ENCODE measurements around the gene OAT.
"Not testable (repeated sequence)": the region's sequence is repeated elsewhere in the genome, so short reads cannot be mapped to it uniquely, and the experiment has no call there.

OAT gene

GRCh38 chr10:124379609-124380193 is 39.0 kb downstream of the OAT start:
- DNase-seq (ENCODE audit: low read depth in 2 of 3, low spot score in 1 of 3): no peak

GRCh38 chr10:124378881-124379471 is 39.7 kb downstream of the OAT start:
- no peak for DNase-seq (ENCODE audit: low read depth in 2 of 3, low spot score in 1 of 3)

DNA sequence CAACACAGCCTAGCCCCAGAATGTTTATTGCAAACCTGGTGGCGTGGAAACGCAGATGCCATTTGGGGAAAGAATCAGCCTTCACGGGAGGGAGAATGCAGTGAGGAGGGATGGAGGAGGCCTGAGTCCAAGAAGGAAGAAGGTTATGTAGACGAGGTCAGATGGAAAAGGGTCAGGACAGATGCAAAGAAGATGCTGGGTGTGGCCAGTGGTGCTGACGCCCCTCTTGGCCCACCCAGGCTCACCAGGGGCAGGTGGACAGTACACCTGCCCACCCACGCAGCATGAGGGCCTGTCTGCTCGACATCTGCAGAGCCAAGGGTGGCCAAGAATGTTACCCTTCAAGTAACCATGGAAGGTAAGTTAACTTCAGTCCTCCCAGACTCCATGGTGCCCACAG is 40.5 kb downstream of the OAT start:
- no peak for DNase-seq (ENCODE audit: low read depth in 2 of 3, low spot score in 1 of 3)

DNA sequence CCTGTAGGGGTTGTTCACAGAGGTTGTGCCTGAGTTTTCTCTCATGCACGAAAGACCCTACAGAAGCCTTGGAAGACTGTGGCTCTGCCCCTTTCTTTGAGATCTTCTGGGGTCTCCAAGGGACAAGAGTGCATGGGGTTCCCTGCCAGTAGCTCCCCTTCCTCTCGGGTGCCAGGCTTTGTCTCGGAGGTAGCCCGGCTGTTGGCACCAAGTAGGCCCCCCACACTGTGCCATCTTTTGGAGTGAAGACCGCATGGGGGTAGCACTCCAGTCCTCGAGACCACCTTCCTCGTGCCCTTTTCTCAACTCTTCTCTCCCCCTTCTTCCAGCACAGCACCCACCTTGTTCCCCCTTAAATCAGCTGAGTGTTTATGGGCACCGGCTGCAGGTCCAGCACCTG is 41.6 kb downstream of the OAT start:
- no peak for DNase-seq (ENCODE audit: low read depth in 2 of 3, low spot score in 1 of 3)

- no peak for DNase-seq (ENCODE audit: low read depth in 2 of 3, low spot score in 1 of 3)
These were observed 42.3 kb downstream of the OAT start for GRCh38 chr10:124376411-124376810.

- no peak for DNase-seq (ENCODE audit: low read depth in 2 of 3, low spot score in 1 of 3)
These were observed 43.0 kb downstream of the OAT start for GRCh38 chr10:124375691-124376090.

DNA sequence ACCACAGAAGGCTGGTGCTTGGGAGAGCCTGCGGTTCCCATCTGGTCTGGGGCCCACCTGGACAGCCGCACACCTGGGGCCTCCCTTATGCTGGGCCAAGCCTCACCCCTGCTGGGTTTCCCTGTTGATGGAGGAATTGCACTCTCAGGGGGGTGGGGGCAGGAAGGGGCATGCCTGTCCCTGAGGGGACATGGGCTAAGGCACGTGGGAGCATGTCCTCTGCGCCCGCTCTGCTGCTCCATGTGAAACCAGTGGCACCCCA is 43.4 kb downstream of the OAT start:
- DNase-seq (ENCODE audit: low read depth in 2 of 3, low spot score in 1 of 3): no peak

- no peak for DNase-seq (ENCODE audit: low read depth in 2 of 3, low spot score in 1 of 3)
These were observed 44.0 kb downstream of the OAT start for GRCh38 chr10:124374535-124375352.

DNA sequence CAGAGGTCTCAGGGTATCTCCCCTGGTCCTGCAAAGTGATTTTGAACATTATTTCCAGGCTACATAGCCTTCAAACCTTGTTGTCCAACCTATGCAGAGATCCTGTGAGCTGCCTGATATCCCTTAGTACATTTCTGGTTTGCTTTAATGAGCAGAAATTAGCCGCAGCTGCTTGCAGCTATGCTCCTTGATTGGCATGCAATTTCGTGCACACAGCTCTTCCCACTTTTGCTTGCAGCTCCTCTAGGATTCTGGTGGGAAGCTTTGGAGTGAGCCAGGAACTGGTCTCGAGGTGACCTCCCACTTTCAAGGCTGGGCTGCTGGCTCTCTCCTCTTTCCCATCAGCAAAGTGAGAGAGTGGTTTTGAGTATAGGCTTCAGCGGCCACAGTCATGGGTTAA is 45.8 kb downstream of the OAT start:
- no peak for DNase-seq (ENCODE audit: low read depth in 2 of 3, low spot score in 1 of 3)

DNA sequence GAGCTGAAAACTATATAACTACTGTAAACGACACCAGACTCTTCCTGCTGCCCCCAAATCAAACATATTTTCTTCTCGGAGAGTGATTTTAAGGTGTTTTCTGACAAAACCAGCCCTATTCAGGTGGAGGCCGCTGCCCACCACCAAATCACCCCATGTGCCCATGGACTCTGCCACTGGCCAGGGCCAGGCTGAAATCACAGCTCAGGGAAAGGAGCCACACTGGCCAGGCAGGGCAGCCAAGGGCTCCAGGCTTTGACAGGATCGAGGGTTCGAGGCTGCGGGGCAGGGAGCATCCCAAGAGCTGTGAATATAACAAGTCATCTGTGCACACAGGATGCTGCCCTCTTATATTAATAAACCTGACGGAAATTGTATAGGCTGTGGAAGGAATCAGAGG is 48.3 kb downstream of the OAT start:
- no peak for DNase-seq (ENCODE audit: low read depth in 2 of 3, low spot score in 1 of 3)

DNA sequence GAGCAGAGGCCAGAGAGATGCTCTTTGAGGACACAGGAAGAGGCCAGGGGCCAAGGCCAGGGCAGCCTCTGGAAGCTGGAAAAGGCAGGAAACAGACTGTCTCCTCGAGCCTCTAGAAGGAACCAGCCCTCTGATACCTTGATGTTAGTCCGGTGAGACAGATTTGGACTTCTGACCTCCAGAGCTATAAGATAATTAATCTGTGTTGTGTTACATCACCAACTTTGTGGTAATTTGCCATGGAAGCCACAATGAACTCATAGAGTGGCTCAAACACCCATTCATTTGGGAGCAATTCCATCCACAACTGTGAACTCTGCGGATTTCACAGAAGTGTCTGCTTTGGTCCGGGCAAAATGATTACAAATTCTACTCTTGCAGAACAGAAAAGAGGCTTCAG is 48.7 kb downstream of the OAT start:
- DNase-seq (ENCODE audit: low read depth in 2 of 3, low spot score in 1 of 3): no peak

DNA sequence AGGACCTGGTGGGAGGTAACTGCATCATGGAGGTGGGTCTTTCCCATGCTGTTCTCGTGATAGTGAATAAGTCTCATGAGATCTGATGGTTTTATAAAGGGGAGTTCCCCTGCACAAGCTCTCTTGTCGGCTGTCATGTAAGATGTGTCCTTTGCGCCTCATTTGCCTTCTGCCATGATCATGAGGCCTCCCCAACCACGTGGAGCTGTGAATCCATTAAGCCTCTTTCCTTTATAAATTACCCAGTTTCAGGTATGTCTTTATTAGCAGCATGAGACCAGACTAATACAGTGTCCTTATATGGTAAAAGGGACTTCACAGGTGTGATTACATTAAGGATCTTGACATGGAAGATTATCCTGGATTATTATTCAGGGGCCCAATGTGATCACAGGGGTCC is 49.2 kb downstream of the OAT start:
- DNase-seq (ENCODE audit: low read depth in 2 of 3, low spot score in 1 of 3): not testable (repeated sequence)

- no peak for DNase-seq (ENCODE audit: low read depth in 2 of 3, low spot score in 1 of 3)
These were observed 49.7 kb downstream of the OAT start for GRCh38 chr10:124369066-124369465.

GRCh38 chr10:124367936-124368335 is 50.8 kb downstream of the OAT start:
- no peak for DNase-seq (ENCODE audit: low read depth in 2 of 3, low spot score in 1 of 3)

DNA sequence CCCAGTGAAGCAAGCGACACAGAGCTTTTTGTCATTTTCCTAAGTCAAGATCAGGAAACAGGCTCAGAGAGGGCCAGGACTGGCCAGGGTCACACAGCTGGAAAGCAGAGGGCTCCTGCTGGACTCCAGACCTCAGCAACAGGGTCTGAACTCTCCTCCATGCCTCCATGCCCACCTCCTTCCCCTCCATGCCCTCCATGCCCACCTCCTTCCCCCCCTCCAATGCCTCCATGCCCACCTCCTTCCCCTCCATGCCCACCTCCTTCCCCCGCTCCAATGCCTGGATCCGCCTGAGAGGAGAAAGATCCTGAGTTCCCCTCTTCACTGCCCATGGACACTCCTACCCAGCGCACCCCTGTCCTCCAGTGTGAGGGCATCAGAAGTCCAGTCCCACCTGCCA is 51.3 kb downstream of the OAT start:
- DNase-seq (ENCODE audit: low read depth in 2 of 3, low spot score in 1 of 3): no peak

DNA sequence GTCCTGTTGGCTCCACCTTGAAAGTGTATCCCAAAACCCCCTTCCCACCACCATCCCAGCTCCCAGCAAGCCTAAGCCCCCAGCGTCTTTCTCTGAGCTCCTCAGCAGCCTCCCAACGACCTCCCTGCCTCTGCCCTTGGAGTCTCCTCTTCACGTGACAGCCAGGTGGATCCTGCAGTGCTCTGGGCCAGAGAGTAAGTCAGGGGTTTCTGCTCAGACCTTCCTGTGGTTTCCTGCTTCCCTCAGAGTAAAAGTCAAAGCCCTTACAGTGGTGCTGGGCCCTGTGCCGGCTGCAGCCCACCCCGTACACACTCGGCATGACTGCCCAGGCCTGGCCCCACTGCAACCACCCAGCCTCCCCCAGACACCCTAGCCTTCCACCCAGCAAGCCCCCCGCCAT is 51.9 kb downstream of the OAT start:
- no peak for DNase-seq (ENCODE audit: low read depth in 2 of 3, low spot score in 1 of 3)

DNA sequence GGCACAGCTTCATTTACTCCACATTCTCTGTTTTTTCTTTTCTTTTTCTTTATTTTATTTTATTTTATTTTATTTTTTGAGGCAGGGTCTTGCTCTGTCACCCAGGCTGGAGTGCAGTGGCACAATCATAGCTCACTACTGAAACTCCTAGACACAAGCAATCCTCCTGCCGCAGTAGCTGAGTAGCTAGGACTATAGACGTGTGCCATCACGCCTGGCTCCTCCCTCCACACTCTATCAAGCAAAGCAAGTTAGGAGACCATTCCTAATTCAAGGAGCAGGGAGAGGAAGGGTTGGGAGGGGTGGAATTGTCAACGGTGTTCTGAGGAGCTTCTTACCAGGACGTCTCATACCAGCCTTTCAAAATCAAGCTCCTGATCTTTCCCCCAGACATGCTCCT is 52.4 kb downstream of the OAT start:
- DNase-seq (ENCODE audit: low read depth in 2 of 3, low spot score in 1 of 3): no peak

- no peak for DNase-seq (ENCODE audit: low read depth in 2 of 3, low spot score in 1 of 3)
These were observed 54.0 kb downstream of the OAT start for GRCh38 chr10:124364674-124365073.

GRCh38 chr10:124362568-124362967 is 56.2 kb downstream of the OAT start:
- DNase-seq (ENCODE audit: low read depth in 2 of 3, low spot score in 1 of 3): no peak

GRCh38 chr10:124359336-124359832 is 59.3 kb downstream of the OAT start:
- DNase-seq (ENCODE audit: low read depth in 2 of 3, low spot score in 1 of 3): no peak

DNA sequence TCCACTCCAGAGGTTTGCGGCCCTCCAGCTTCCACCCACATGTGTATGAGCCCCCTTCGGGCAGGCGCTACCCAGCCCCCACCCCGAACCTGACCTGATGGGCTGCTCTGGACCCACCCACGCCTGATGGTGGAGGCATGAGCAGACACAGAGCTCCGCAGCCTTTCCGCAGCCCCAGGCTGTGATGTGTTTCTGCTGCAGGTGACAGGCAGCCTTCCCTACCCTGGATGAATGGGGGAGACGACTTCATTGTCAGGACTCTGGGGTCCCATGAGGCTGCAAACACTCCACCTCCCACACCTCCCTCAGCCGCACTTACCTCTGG is 61.2 kb downstream of the OAT start:
- DNase-seq (ENCODE audit: low read depth in 2 of 3, low spot score in 1 of 3): no peak

DNA sequence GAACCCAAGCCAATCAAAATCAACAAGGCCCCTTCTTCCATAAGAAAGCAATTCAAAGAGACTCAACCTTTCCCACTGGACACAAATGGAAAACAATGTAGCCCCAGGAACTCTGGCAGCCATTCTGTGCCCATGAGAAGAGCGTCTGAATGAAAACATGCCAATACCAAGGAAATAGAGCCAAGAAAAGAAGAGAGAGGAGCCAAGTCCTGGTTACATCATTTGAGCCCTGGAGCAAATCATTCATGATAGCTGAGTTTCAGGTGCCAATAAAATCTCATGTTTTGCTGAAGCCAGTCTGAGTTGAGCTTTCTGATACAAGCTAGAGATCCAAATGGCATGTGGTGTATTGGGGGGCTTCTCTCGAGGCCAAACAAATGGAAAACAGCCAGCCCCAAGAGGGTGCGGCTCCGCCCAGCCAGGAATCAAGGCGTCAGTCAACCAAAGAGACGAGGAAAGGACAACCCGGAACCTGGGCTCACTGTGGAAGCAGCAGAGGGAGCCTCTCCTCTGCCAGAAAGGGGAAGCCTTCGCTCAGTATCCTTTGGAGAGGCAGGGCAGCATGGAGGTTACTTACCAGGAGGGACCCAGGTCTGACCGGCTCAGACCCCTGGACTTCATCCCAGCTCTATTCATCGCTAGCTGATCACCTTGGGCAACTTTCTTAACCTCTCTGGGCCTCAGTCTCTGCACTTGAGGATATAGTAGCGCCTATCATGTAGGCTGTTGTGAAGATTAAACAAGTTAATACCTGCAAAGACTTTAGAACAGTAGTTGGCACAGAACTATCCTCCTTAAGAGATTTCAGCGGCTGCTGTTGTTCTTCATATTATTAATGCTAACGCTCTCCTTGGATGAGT is 61.8 kb downstream of the OAT start:
- no peak for DNase-seq (ENCODE audit: low read depth in 2 of 3, low spot score in 1 of 3)

Measured in stimulated activated CD4-positive, alpha-beta T cell treated with anti-CD3 and anti-CD28 coated beads, Interleukin-12 subunit alpha, Interleukin-12 subunit beta, amount 100 ng/mL, for 48 hours (primary cell).